ENCODE data around the gene C9.

Gene C9

DNA sequence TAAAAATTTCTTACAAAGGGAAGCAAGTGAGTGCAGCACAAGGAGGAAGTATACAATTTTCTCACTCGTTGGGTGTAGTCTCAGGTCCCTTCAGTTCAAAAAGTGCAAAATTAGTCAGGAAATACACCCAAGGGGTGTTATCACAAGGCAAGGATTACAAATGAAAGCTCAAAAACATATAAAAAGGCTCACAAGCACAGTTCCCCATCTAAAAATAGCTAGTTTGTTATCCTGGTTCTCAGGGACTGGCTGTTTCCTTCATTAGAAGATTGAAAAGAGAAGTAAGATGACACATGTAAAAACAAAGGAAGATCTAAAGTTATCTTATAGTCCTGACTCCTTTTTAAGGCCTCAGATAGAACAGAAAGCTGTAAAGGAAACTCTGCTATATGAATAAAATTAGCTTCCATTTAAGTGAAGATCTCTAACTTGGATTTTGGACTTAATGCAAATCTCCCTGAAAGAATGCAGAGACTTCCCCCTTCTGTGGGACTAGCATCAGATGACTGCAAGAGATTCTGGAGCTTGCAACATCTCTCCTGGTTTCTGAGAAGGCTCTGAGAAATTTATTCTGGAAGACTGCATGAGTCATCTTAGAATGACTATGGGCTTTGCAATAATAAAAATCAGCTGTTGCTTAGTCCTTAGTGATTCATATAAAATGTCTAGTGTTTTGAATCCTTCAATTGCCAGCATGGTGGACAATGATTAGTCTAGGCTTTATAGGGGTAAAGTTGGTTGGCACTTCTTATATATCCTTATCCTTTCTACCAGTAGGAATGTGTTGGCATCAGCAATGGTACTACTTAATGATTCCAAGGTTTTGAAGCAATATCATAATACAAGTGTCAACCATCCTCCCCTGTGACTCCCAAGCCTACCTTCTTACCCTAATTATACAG, 35.1 kb upstream of the C9 start:
- H3K4me3 ChIP-seq (ENCODE audit: low read depth in 1 of 2, low read length in 2 of 2) = no peak overlapping the region
- H3K27me3 ChIP-seq (ENCODE audit: insufficient read depth, low read length, poor library complexity) = no peaks in the 10 kb centered on the region
- no peaks in the 10 kb centered on the region for H3K4me1 ChIP-seq (ENCODE audit: insufficient read depth, low read length)
- H3K79me2 ChIP-seq (ENCODE audit: insufficient read depth, low read length) = no peaks in the 10 kb centered on the region
- H3K9me3 ChIP-seq (ENCODE audit: insufficient read depth, low read length, severe bottlenecking) = no peaks in the 10 kb centered on the region
- no peak overlapping the region for H2AFZ ChIP-seq (ENCODE audit: low read depth, low read length)
- no peak overlapping the region for H3K27ac ChIP-seq (ENCODE audit: low read length)
- no peak for TF ChIP-seq EZH2 (IDR thresholded peaks at IDR 0.05; ENCODE audit: borderline replicate concordance, low read depth, low read length, severe bottlenecking)
- TF ChIP-seq, protein P1, sequence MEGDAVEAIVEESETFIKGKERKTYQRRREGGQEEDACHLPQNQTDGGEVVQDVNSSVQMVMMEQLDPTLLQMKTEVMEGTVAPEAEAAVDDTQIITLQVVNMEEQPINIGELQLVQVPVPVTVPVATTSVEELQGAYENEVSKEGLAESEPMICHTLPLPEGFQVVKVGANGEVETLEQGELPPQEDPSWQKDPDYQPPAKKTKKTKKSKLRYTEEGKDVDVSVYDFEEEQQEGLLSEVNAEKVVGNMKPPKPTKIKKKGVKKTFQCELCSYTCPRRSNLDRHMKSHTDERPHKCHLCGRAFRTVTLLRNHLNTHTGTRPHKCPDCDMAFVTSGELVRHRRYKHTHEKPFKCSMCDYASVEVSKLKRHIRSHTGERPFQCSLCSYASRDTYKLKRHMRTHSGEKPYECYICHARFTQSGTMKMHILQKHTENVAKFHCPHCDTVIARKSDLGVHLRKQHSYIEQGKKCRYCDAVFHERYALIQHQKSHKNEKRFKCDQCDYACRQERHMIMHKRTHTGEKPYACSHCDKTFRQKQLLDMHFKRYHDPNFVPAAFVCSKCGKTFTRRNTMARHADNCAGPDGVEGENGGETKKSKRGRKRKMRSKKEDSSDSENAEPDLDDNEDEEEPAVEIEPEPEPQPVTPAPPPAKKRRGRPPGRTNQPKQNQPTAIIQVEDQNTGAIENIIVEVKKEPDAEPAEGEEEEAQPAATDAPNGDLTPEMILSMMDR (IDR thresholded peaks at IDR 0.05; ENCODE audit: borderline replicate concordance, extremely low read depth, low read length, poor library complexity, severe bottlenecking) = no peak
- H3K9ac ChIP-seq (ENCODE audit: low read depth, low read length) = no peak overlapping the region
- ATAC-seq (ENCODE audit: insufficient read depth, low read depth) (no peak), DNase-seq (no peak)
- H3K4me2 ChIP-seq (ENCODE audit: insufficient read depth, low read length) = no peak overlapping the region
- no peaks in the 10 kb centered on the region for H3K36me3 ChIP-seq (ENCODE audit: insufficient read depth, low read length)
- H4K20me1 ChIP-seq (ENCODE audit: insufficient read depth, low read length) = no peaks in the 10 kb centered on the region

DNA sequence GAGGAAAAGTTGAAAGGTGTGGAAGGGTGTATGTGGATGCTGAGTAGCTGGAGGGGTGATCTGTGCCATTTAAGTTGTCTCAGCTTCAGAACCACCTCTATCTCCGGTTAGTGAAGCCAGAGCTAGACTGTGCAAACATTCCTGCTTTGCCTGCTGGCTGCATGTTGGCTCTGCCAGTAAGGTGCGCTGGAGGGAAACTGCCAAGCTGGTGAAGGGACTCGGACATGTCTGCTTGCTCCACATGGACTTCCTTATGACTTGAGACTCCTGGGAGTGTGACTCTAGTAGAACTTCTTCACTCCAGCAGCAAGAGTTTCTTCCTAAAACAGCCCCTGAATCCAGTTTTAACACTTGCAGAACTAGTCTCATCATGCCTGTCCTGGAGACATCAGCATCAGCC, 32.5 kb upstream of the C9 start:
- Histone ChIP-seq H3K27ac (ENCODE audit: low read length) (no peak overlapping the region), H3K9me3 (ENCODE audit: insufficient read depth, low read length, severe bottlenecking) (no peaks in the 10 kb centered on the region), H3K27me3 (ENCODE audit: insufficient read depth, low read length, poor library complexity) (peaks cover 6% of the 10 kb centered on the region), H3K79me2 (ENCODE audit: insufficient read depth, low read length) (no peaks in the 10 kb centered on the region), H4K20me1 (ENCODE audit: insufficient read depth, low read length) (no peaks in the 10 kb centered on the region), H3K4me1 (ENCODE audit: insufficient read depth, low read length) (no peaks in the 10 kb centered on the region), H3K4me3 (ENCODE audit: low read depth in 1 of 2, low read length in 2 of 2) (no peak overlapping the region), H3K9ac (ENCODE audit: low read depth, low read length) (no peak overlapping the region), H3K4me2 (ENCODE audit: insufficient read depth, low read length) (no peak overlapping the region), H3K36me3 (ENCODE audit: insufficient read depth, low read length) (no peaks in the 10 kb centered on the region), H2AFZ (ENCODE audit: low read depth, low read length) (no peak overlapping the region)
- no peak for DNase-seq
- TF ChIP-seq EZH2 (IDR thresholded peaks at IDR 0.05; ENCODE audit: borderline replicate concordance, low read depth, low read length, severe bottlenecking) = no peak
- TF ChIP-seq, protein P1 (IDR thresholded peaks at IDR 0.05; ENCODE audit: borderline replicate concordance, extremely low read depth, low read length, poor library complexity, severe bottlenecking) = no peak
- ATAC-seq (ENCODE audit: insufficient read depth, low read depth) = no peak

DNA sequence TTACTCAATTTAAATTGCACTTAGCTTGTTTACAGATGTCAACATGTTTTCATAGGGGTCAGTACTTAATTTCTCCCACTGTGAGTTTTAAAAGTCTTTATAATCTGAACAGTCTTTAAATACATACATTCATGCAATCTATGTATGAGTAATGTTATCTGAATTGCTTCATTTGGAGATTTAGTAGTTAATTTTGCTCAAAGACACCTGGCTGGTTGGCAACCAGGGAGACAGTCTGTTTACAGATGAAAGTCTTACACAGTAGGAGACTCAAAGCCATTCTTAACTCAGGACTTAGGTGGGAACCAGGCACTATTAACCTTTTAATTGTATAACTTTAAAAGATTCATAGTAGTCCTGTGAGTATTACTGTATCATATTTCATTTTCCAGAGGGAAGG, 31.2 kb upstream of the C9 start:
- no peak overlapping the region for H3K9ac ChIP-seq (ENCODE audit: low read depth, low read length)
- H3K27me3 ChIP-seq (ENCODE audit: insufficient read depth, low read length, poor library complexity) = peaks cover 6% of the 10 kb centered on the region
- no peaks in the 10 kb centered on the region for H3K79me2 ChIP-seq (ENCODE audit: insufficient read depth, low read length)
- H3K4me2 ChIP-seq (ENCODE audit: insufficient read depth, low read length) = no peak overlapping the region
- no peaks in the 10 kb centered on the region for H3K4me1 ChIP-seq (ENCODE audit: insufficient read depth, low read length)
- ATAC-seq (ENCODE audit: insufficient read depth, low read depth) (no peak), DNase-seq (no peak)
- TF ChIP-seq, protein P1 (IDR thresholded peaks at IDR 0.05; ENCODE audit: borderline replicate concordance, extremely low read depth, low read length, poor library complexity, severe bottlenecking) = no peak
- no peak for TF ChIP-seq EZH2 (IDR thresholded peaks at IDR 0.05; ENCODE audit: borderline replicate concordance, low read depth, low read length, severe bottlenecking)
- no peak overlapping the region for H3K4me3 ChIP-seq (ENCODE audit: low read depth in 1 of 2, low read length in 2 of 2)
- H3K36me3 ChIP-seq (ENCODE audit: insufficient read depth, low read length) = no peaks in the 10 kb centered on the region
- H2AFZ ChIP-seq (ENCODE audit: low read depth, low read length) = no peak overlapping the region
- H4K20me1 ChIP-seq (ENCODE audit: insufficient read depth, low read length) = no peaks in the 10 kb centered on the region
- H3K9me3 ChIP-seq (ENCODE audit: insufficient read depth, low read length, severe bottlenecking) = no peaks in the 10 kb centered on the region
- no peak overlapping the region for H3K27ac ChIP-seq (ENCODE audit: low read length)
